GM06990 (cell line): ENCODE results near the gene PAQR4.

Experiments used
- DNase-seq: peaks from one replicate; pipeline ENCODE4 v3.0.0-alpha.2; 2011; ENCODE audit not compliant: insufficient read length; ENCODE audit errors: extremely low read depth
- H3K27me3 ChIP-seq: replicated peaks from 2 replicates; pipeline ENCODE4 v1.6.0; 2011; ENCODE audit warnings: low read length; ENCODE audit not compliant: control insufficient read depth, insufficient read depth
- H3K36me3 ChIP-seq: 2 replicates; pipeline ENCODE4 v1.5.1; 2011; ENCODE audit warnings: low read length; ENCODE audit not compliant: control insufficient read depth, insufficient read depth
- H3K4me3 ChIP-seq: replicated peaks from 2 replicates; pipeline ENCODE4 v1.5.1; 2011; ENCODE audit warnings: low read depth, mild to moderate bottlenecking, control low read depth, low read length
- TF ChIP-seq, protein P1 (sequence below): IDR thresholded peaks from 2 replicates; pipeline ENCODE4 v1.5.1; 2011; ENCODE audit warnings: low read length, control low read depth, mild to moderate bottlenecking, inconsistent platforms; ENCODE audit not compliant: insufficient read depth, poor library complexity, severe bottlenecking

Gene PAQR4

DNA sequence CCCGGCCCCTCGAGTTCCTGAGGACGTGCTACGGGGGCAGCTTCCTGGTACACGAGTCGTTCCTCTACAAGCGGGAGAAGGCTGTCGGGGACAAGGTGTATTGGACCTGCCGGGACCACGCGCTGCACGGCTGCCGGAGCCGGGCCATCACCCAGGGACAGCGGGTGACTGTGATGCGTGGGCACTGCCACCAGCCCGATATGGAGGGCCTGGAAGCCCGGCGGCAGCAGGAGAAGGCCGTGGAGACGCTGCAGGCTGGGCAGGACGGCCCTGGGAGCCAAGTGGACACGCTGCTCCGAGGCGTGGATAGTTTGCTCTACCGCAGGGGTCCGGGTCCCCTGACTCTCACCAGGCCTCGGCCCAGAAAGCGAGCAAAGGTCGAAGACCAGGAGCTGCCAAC lies 36.0 kb upstream of the PAQR4 start:
- peaks cover 31% of the 10 kb centered on the region for H3K36me3 ChIP-seq
- no peak overlapping the region for H3K4me3 ChIP-seq
- TF ChIP-seq, protein P1, sequence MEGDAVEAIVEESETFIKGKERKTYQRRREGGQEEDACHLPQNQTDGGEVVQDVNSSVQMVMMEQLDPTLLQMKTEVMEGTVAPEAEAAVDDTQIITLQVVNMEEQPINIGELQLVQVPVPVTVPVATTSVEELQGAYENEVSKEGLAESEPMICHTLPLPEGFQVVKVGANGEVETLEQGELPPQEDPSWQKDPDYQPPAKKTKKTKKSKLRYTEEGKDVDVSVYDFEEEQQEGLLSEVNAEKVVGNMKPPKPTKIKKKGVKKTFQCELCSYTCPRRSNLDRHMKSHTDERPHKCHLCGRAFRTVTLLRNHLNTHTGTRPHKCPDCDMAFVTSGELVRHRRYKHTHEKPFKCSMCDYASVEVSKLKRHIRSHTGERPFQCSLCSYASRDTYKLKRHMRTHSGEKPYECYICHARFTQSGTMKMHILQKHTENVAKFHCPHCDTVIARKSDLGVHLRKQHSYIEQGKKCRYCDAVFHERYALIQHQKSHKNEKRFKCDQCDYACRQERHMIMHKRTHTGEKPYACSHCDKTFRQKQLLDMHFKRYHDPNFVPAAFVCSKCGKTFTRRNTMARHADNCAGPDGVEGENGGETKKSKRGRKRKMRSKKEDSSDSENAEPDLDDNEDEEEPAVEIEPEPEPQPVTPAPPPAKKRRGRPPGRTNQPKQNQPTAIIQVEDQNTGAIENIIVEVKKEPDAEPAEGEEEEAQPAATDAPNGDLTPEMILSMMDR: no peak
- no peaks in the 10 kb centered on the region for H3K27me3 ChIP-seq
- no peak for DNase-seq

GRCh38 chr16:2933701-2934100 lies 35.4 kb upstream of the PAQR4 start:
- DNase-seq: no peak
- no peak overlapping the region for H3K4me3 ChIP-seq
- H3K36me3 ChIP-seq: peaks cover 32% of the 10 kb centered on the region
- H3K27me3 ChIP-seq: no peaks in the 10 kb centered on the region
- TF ChIP-seq, protein P1: no peak

GRCh38 chr16:2934450-2934849 lies 34.7 kb upstream of the PAQR4 start:
- no peaks in the 10 kb centered on the region for H3K27me3 ChIP-seq
- TF ChIP-seq, protein P1: no peak
- H3K4me3 ChIP-seq: no peak overlapping the region
- DNase-seq: no peak
- peaks cover 32% of the 10 kb centered on the region for H3K36me3 ChIP-seq

GRCh38 chr16:2936436-2937011 lies 32.6 kb upstream of the PAQR4 start:
- no peaks in the 10 kb centered on the region for H3K27me3 ChIP-seq
- no peak for DNase-seq
- peaks cover 32% of the 10 kb centered on the region for H3K36me3 ChIP-seq
- TF ChIP-seq, protein P1: no peak
- no peak overlapping the region for H3K4me3 ChIP-seq

DNA sequence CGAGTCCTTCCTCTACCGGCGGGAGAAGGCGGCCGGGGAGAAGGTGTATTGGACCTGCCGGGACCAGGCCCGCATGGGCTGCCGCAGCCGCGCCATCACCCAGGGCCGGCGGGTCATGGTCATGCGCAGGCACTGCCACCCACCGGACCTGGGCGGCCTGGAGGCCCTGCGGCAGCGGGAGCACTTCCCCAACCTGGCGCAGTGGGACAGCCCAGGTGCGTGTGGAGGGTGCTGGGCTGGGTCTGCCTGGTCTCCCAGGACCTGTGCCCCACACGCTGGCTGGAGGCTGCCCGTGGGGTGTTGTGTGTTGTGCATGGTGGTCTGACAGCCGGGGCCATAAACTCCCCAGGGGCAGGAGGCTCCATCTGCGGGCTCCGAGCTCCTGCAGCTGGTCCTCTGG lies 32.0 kb upstream of the PAQR4 start:
- TF ChIP-seq, protein P1: no peak
- Histone ChIP-seq H3K4me3 (no peak overlapping the region), H3K36me3 (peaks cover 32% of the 10 kb centered on the region), H3K27me3 (no peaks in the 10 kb centered on the region)
- no peak for DNase-seq

DNA sequence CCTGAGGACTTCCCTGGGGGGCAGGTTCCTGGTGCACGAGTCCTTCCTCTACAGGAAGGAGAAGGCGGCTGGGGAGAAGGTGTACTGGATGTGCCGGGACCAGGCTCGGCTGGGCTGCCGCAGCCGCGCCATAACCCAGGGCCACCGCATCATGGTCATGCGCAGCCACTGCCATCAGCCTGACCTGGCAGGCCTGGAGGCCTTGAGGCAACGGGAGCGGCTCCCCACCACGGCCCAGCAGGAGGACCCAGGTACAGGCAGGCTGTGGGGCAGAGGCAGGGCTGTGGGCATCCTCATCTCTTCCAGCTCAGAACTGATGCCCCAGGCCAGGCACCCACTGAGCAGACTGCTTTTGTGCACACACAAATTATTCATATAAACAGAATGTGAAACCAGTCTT lies 30.9 kb upstream of the PAQR4 start:
- no peak overlapping the region for H3K4me3 ChIP-seq

More for the DNA sequence above, 30.9 kb upstream of the PAQR4 start:
- no peaks in the 10 kb centered on the region for H3K27me3 ChIP-seq
- no peak for DNase-seq
- TF ChIP-seq, protein P1: no peak
- peaks cover 29% of the 10 kb centered on the region for H3K36me3 ChIP-seq
